GM12801 (cell line): ENCODE results near the gene GNAT2.

Experiments
- TF ChIP-seq, protein P1 (sequence below): IDR thresholded peaks from one replicate; pipeline ENCODE4 v1.5.1; 2011; ENCODE audit warnings: control low read depth; ENCODE audit not compliant: insufficient read length; ENCODE audit errors: extremely low read depth

The GNAT2 gene

DNA sequence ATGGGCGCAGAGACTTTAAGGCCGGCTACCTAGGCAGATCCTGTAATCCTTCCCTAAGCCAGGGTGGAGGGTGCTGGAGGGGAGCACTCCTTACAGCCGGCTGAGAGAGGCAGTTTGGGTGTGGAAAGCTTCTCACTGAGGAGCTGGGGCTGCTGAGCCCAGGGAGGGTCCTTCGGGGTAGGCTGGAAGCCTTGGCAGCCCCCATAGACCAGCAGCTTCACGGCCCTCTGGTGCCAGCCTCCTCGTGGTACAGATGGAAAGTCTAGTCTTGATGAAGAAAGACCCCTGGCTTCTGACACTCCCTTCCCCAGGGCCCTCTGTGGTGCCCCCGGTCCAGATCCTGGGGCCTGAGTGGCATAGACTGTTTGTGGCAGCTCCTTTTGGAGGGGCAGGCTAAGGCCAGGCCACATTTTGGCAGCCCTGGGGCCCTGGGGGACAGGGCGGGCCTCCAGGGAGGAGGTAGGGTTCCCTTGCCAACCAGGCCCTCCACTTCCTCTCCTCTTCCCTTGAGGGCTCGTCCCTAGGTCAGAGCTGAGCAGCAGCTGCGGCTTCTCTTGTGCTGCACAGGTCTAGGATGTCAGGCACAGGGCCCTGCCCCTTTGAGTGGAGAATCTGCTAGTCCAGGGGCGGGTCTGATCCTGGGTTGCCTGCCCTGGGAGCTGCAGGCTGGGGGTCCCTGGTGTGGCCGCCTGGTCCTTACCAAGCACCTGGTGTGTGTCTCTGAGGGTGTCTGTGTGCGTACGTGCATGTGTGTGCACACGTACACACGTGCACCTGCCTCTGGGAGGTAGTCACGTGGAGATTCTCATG lies 5.0 kb upstream of the GNAT2 start:
- TF ChIP-seq, protein P1, sequence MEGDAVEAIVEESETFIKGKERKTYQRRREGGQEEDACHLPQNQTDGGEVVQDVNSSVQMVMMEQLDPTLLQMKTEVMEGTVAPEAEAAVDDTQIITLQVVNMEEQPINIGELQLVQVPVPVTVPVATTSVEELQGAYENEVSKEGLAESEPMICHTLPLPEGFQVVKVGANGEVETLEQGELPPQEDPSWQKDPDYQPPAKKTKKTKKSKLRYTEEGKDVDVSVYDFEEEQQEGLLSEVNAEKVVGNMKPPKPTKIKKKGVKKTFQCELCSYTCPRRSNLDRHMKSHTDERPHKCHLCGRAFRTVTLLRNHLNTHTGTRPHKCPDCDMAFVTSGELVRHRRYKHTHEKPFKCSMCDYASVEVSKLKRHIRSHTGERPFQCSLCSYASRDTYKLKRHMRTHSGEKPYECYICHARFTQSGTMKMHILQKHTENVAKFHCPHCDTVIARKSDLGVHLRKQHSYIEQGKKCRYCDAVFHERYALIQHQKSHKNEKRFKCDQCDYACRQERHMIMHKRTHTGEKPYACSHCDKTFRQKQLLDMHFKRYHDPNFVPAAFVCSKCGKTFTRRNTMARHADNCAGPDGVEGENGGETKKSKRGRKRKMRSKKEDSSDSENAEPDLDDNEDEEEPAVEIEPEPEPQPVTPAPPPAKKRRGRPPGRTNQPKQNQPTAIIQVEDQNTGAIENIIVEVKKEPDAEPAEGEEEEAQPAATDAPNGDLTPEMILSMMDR, result no peak

DNA sequence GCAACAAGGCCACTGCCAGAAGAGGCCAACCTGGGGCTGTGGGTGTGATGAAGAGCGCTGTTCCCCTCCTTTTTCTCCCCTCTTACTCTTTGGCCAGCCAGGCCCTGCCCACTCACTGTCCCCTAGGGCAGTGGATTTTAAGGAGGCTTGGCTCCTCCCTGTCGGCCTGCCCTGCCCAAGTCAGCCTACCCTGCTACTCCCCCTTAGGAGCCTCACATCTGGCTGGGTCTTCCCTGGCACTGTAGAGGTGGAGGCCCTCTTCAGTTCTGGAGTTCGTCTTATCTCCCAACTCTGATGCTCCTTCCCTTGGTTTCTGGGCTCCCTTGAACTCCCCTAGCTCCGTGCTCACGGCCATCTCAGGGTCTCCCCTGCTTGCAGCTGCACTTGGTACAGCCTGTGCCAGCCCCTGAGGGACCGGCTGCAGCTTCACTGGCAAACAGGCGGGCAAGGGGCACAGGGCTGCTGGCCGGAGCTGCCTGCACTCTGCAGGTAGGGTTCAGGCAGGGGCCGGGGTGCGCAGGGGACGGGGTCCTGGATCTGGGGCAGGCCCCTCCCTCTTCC lies 4.3 kb upstream of the GNAT2 start:
- TF ChIP-seq, protein P1, result no peak

DNA sequence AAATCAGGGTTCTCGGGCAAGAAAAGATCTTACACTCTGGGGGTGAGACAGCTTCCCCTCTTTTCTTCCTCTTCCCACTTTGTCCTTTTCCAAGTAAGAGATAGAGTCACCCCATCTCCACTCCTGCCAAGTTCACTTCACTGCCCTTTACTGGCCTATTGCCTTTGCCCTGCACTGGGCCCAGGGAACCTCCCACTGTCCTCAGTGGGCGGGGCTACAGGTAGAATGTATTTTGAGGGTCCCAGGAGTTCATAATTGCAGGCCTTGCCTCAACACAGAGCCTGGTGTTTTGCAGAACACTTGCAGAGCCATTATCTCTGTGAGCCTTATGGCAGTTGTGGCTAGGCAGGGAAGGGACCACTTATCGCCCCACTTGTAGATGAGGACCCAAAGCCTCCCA lies 3.5 kb upstream of the GNAT2 start:
- TF ChIP-seq, protein P1, result no peak

DNA sequence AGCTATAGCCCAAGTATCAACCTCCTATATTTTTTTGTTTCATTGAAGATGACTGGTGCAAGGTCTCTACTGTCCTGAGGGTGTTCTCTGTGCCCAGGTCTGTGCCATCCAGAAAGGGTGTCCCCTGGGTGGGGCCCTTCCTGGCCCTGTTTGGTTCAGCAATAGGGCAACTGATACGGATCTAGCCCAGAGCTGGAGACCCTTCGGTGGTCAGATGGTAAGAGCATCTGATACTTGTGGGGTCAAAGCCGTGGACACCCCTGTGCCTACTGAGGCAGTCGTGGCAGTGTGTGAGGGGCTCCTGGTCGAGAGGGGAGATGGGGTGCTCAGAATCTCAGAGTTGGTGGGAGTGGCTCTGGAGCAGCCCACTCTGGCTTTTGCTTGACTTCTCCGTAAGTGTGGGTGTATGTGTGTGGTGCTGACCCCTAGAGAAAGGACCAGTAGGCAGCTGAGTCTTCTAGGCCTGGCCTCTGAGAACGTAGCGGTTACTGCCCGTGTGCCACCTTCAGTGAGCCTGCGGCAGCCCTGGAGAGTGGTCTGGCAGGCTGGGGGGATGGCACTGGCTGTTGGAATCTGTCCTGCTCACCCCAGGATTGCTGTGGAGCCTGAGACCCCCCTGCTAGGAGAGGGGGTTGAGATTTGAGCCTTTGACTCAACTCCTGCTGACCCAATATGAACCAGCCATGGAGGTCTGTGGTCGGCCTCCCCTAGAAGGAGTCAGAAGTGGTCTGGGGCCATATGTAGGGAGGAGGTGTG lies 2.9 kb upstream of the GNAT2 start:
- TF ChIP-seq, protein P1, result no peak

DNA sequence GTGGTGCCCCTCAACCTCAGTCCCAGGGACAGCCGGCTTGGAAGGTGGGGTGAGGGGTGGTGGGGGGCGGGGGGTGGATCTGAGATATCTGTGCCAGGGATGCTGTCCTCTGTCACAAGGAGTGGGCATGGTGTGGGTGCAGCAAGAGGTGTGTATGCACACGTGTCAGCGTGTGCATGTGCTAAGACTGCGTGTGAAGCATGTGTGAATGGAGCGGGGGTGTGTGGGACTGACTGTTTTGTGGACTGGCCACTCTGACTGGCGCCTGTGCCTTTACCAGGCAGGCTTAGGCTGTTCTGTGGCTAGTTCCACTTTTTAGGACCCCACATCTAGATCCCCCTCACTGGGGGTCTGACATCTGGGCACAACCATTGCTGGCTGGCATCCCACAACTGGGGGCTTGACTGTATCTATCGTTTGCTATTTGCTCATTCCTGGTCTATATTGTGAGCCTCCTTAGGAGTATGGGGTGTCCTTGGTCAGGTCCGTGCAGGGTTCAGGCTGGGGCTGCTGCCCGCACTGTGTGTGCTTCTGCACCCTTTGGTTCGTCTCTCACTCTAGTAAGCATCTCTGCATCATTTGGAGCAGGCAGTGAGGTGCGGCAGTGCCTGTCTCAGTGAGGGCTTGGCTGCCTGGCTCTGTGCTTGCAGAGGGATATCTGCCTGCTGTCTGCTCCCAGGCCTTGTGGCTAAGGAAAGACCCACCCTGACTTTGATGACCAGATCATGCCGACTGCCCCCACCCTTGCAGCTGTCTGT lies 2.1 kb upstream of the GNAT2 start:
- TF ChIP-seq, protein P1, result no peak

DNA sequence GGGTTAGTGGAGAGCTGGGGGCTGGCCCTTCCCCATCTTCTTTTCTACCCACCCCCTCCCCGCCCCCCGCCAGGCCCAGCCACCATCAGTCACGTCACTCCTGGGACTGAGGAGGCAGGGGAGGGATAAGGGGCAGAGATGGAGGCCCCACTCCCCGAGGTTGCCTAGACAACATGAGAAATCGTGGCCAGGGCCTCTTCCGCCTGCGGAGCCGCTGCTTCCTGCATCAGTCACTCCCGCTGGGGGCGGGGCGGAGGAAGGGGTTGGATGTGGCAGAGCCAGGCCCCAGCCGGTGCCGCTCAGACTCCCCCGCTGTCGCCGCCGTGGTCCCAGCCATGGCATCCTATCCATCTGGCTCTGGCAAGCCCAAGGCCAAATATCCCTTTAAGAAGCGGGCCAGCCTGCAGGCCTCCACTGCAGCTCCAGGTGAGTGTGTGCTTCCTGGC lies 1.4 kb upstream of the GNAT2 start:
- TF ChIP-seq, protein P1, result no peak

DNA sequence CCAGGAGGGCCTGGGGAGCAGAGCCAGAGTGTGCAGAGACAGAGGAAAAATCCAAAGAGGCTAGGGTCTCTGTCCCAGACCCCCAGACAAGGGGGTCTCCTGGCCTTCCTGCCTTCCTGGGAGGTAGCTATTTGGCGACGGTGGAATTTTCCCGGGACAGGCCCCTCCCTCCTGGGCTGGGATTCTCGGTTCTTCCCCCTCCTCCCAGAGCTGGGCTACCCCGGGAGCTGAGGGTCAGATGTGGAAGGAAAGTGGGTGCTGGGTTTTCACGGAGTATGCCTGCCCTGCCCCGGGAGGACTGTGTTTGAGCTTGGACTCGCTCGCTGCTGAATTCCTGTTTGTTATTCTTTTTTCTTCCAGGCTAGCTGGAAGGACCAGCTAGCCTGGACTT lies 980 bp upstream of the GNAT2 start:
- TF ChIP-seq, protein P1, result no peak
